ENCODE data around the gene CYSTM1. TPM values are rescaled to one million over a fixed set of nuclear protein-coding genes. Genes with fewer than 3 reads are reported as not detected.

Gene CYSTM1
- total and polyA plus RNA-seq, 7 donors, result 23.8 to 597 (median 51.7) TPM

- 51 to 85% methylated on average over 5 of the region's 5 CpGs for WGBS, 2 donors
- no peak for DNase-seq
- peaks cover 0 to 34% (median 18%) of the 10 kb centered on the region in 4 donors for H3K4me1 ChIP-seq
- no peak for TF ChIP-seq POLR2A (IDR thresholded peaks at IDR 0.05)
- peak in 1 of 4 donors; percentile 23 for TF ChIP-seq POLR2AphosphoS5 (IDR thresholded peaks at IDR 0.05)
- no peaks in the 10 kb centered on the region for H3K9me3 ChIP-seq
- no peaks in the 10 kb centered on the region for H3K27me3 ChIP-seq
- H3K36me3 ChIP-seq, result peaks cover 0 to 11% (median 0%) of the 10 kb centered on the region in 4 donors
- H3K27ac ChIP-seq, result no peak overlapping the region
- intact Hi-C loops (cut with DNase I), result no loop called here
- H3K4me3 ChIP-seq, result no peak overlapping the region
Measured at GRCh38 chr5:140251527-140251973, 76.6 kb downstream of the CYSTM1 start.

- DNase-seq, result no peak
- no peak overlapping the region for H3K27ac ChIP-seq
- 95% methylated on average over 10 of the region's 10 CpGs for WGBS, 2 donors
- intact Hi-C loops (cut with DNase I), result no loop called here
- peaks cover 0 to 24% (median 11%) of the 10 kb centered on the region in 4 donors for H3K4me1 ChIP-seq
- H3K4me3 ChIP-seq, result no peak overlapping the region
- peaks cover 0 to 11% (median 0%) of the 10 kb centered on the region in 4 donors for H3K36me3 ChIP-seq
- H3K9me3 ChIP-seq, result no peaks in the 10 kb centered on the region
- no peaks in the 10 kb centered on the region for H3K27me3 ChIP-seq
- TF ChIP-seq POLR2AphosphoS5 (IDR thresholded peaks at IDR 0.05) (no peak), POLR2A (IDR thresholded peaks at IDR 0.05) (no peak), CTCF (IDR thresholded peaks at IDR 0.05) (no peak), EP300 (IDR thresholded peaks at IDR 0.05) (no peak)
Measured at GRCh38 chr5:140252470-140253126, 77.6 kb downstream of the CYSTM1 start.

GRCh38 chr5:140253985-140254384 lies 79.0 kb downstream of the CYSTM1 start:
- intact Hi-C loops (cut with DNase I), result no loop called here
- no peak overlapping the region for H3K27ac ChIP-seq
- DNase-seq, result no peak

GRCh38 chr5:140255460-140256157 lies 80.6 kb downstream of the CYSTM1 start:
- Histone ChIP-seq H3K36me3 (no peaks in the 10 kb centered on the region), H3K4me1 (peaks cover 0 to 13% (median 7%) of the 10 kb centered on the region in 4 donors), H3K27ac (no peak overlapping the region), H3K9me3 (no peaks in the 10 kb centered on the region), H3K4me3 (no peak overlapping the region), H3K27me3 (no peaks in the 10 kb centered on the region)
- WGBS, 2 donors, result 91% methylated on average over 4 of the region's 4 CpGs
- intact Hi-C loops (cut with DNase I), result no loop called here
- no peak for DNase-seq
- TF ChIP-seq POLR2A (IDR thresholded peaks at IDR 0.05), result no peak
- no peak for TF ChIP-seq POLR2AphosphoS5 (IDR thresholded peaks at IDR 0.05)
- TF ChIP-seq EP300 (IDR thresholded peaks at IDR 0.05), result no peak
- TF ChIP-seq CTCF (IDR thresholded peaks at IDR 0.05), result no peak

More at GRCh38 chr5:140253985-140254384, 79.0 kb downstream of the CYSTM1 start:
- TF ChIP-seq CTCF (IDR thresholded peaks at IDR 0.05) (no peak), POLR2AphosphoS5 (IDR thresholded peaks at IDR 0.05) (no peak)
- Histone ChIP-seq H3K4me1 (peaks cover 0 to 13% (median 6%) of the 10 kb centered on the region in 4 donors), H3K9me3 (no peaks in the 10 kb centered on the region), H3K4me3 (no peak overlapping the region), H3K27me3 (no peaks in the 10 kb centered on the region), H3K36me3 (peaks cover 0 to 11% (median 0%) of the 10 kb centered on the region in 4 donors)
- WGBS, 2 donors, result 9 to 45% methylated on average over 4 of the region's 4 CpGs

- Histone ChIP-seq H3K27ac (no peak overlapping the region), H3K36me3 (no peaks in the 10 kb centered on the region), H3K9me3 (no peaks in the 10 kb centered on the region), H3K27me3 (no peaks in the 10 kb centered on the region), H3K4me1 (peaks cover 0 to 24% (median 14%) of the 10 kb centered on the region in 4 donors), H3K4me3 (no peak overlapping the region)
- DNase-seq, result no peak
- 94 to 95% methylated on average over 6 of the region's 6 CpGs for WGBS, 2 donors
- intact Hi-C loops (cut with DNase I), result no loop called here
- no peak for TF ChIP-seq POLR2A (IDR thresholded peaks at IDR 0.05)
Measured at GRCh38 chr5:140256726-140257125, 81.7 kb downstream of the CYSTM1 start.

Measured in sigmoid colon (tissue), 7 donors.